ENCODE results near the gene GNRH2. TPM values are rescaled to one million over a fixed set of nuclear protein-coding genes. Genes with fewer than 3 reads are reported as not detected.
"Not testable (repeated sequence)": the region's sequence is repeated elsewhere in the genome, so short reads cannot be mapped to it uniquely, and the experiment has no call there.

The GNRH2 gene, protein sequence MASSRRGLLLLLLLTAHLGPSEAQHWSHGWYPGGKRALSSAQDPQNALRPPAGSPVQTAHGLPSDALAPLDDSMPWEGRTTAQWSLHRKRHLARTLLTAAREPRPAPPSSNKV
- polyA plus RNA-seq (ENCODE audit: low read depth in 6 of 6), result not detected

GRCh38 chr20:3043322-3043721 lies at the start of gene GNRH2:
GNRH2 (plus strand) TSS chr20:3043622; CDS start chr20:3044415, 793 bp downstream.
- peak within 1 kb of the TSS; percentile 33 to 86 (median 70) for H3K27ac Mint-ChIP-seq

GRCh38 chr20:2995796-2996195 lies 47.6 kb upstream of the GNRH2 start:
- H3K4me1 Mint-ChIP-seq, result no peaks in the 10 kb centered on the region
- DNase-seq (no peak), ATAC-seq (ENCODE audit: low read depth in 2 of 2) (no peak)
- peaks cover 0 to 2% of the 10 kb centered on the region in 2 donors for H3K36me3 Mint-ChIP-seq
- peaks cover 0 to 1% (median 0%) of the 10 kb centered on the region in 7 donors for H3K9me3 Mint-ChIP-seq
- H3K4me3 Mint-ChIP-seq, result no peak overlapping the region
- no peaks in the 10 kb centered on the region for H3K27me3 Mint-ChIP-seq
- H3K27ac Mint-ChIP-seq, result no peak overlapping the region

More at GRCh38 chr20:3043322-3043721, at the start of gene GNRH2:
- H3K4me3 Mint-ChIP-seq, result peak within 1 kb of the TSS in 7 of 8 donors; percentile 12 to 95 (median 68)
- H3K4me1 Mint-ChIP-seq, result peaks cover 17 to 28% (median 18%) of the 10 kb centered on the region in 3 donors
- peaks cover 8 to 14% of the 10 kb centered on the region in 2 donors for H3K36me3 Mint-ChIP-seq
- ATAC-seq (ENCODE audit: low read depth in 2 of 2) (no peak), DNase-seq (no peak)
- H3K27me3 Mint-ChIP-seq, result no peaks in the 10 kb centered on the region
- no peaks in the 10 kb centered on the region for H3K9me3 Mint-ChIP-seq

DNA sequence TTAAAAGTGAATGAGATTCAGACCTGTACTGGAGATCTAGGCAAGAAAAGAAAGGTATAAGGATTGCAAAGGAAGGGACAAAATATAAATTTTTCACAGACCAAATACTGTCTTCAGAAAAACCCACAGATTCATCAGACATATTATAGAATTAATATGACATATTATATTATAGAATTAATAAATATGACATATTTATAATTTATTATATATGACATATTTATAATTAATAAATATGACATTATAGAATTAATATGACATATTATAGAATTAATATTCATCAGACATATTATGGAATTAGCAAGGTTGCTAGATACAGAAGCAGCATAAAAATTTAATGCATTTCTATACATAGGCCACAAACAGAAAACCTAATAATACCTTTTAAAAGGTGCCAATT lies 44.7 kb upstream of the GNRH2 start:
- no peak overlapping the region for H3K27ac Mint-ChIP-seq
- H3K4me3 Mint-ChIP-seq, result no peak overlapping the region
- H3K9me3 Mint-ChIP-seq, result peaks cover 0 to 1% (median 0%) of the 10 kb centered on the region in 7 donors
- no peaks in the 10 kb centered on the region for H3K4me1 Mint-ChIP-seq
- no peaks in the 10 kb centered on the region for H3K27me3 Mint-ChIP-seq
- ATAC-seq (ENCODE audit: low read depth in 2 of 2), result no peak
- no peak for DNase-seq
- H3K36me3 Mint-ChIP-seq, result no peaks in the 10 kb centered on the region

- Mint-ChIP-seq H3K9me3 (no peaks in the 10 kb centered on the region), H3K36me3 (no peaks in the 10 kb centered on the region), H3K27me3 (no peaks in the 10 kb centered on the region), H3K4me1 (no peaks in the 10 kb centered on the region), H3K4me3 (no peak overlapping the region), H3K27ac (peak overlapping the region in 2 of 6 donors; percentile 32 to 39)
- peak; percentile 64 to 73 for ATAC-seq (ENCODE audit: low read depth in 2 of 2)
- DNase-seq, result peak; percentile 34
Observed at GRCh38 chr20:3000852-3001523, 42.4 kb upstream of the GNRH2 start.

- peaks cover 12 to 16% of the 10 kb centered on the region in 2 donors for H3K36me3 Mint-ChIP-seq
- ATAC-seq (ENCODE audit: low read depth in 2 of 2) (no peak), DNase-seq (no peak)
- H3K4me1 Mint-ChIP-seq, result no peaks in the 10 kb centered on the region
- H3K27ac Mint-ChIP-seq, result no peak overlapping the region
- no peaks in the 10 kb centered on the region for H3K27me3 Mint-ChIP-seq
- no peak overlapping the region for H3K4me3 Mint-ChIP-seq
- no peaks in the 10 kb centered on the region for H3K9me3 Mint-ChIP-seq
Observed at GRCh38 chr20:3003416-3003815, 40.0 kb upstream of the GNRH2 start.

- Mint-ChIP-seq H3K27me3 (no peaks in the 10 kb centered on the region), H3K4me1 (no peaks in the 10 kb centered on the region), H3K4me3 (no peak overlapping the region), H3K27ac (no peak overlapping the region), H3K9me3 (no peaks in the 10 kb centered on the region), H3K36me3 (peaks cover 22 to 27% of the 10 kb centered on the region in 2 donors)
- ATAC-seq (ENCODE audit: low read depth in 2 of 2) (no peak), DNase-seq (no peak)
Observed at GRCh38 chr20:3010985-3011723, 32.3 kb upstream of the GNRH2 start.

DNA sequence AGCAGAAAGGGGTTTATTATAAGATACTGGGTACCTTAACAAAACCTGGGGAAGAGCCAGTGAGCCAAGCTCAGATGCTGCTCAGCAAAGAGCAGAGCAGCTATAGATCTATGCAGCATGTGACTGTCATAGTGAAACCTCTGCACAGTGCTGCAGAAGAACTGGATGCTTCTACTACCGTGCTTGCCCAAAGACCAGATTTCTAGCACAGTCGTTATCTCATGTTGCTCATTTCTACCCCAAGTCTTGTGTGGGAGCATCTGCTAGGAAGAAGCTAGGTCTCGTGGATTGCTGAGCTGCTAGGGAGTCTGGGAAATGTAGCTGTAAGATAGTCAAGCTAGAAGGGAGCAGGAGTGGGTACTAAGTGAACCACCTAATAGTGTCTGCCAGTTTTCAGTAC lies 31.7 kb upstream of the GNRH2 start:
- DNase-seq (no peak), ATAC-seq (ENCODE audit: low read depth in 2 of 2) (no peak)
- peak overlapping the region in 3 of 6 donors; percentile 0 to 50 (median 8) for H3K27ac Mint-ChIP-seq
- H3K4me1 Mint-ChIP-seq, result no peaks in the 10 kb centered on the region
- H3K4me3 Mint-ChIP-seq, result no peak overlapping the region
- no peaks in the 10 kb centered on the region for H3K27me3 Mint-ChIP-seq
- peaks cover 25 to 26% of the 10 kb centered on the region in 2 donors for H3K36me3 Mint-ChIP-seq
- no peaks in the 10 kb centered on the region for H3K9me3 Mint-ChIP-seq

GRCh38 chr20:3013771-3014170 lies 29.7 kb upstream of the GNRH2 start:
- H3K27me3 Mint-ChIP-seq, result no peaks in the 10 kb centered on the region
- DNase-seq, result no peak
- no peak for ATAC-seq (ENCODE audit: low read depth in 2 of 2)
- no peaks in the 10 kb centered on the region for H3K4me1 Mint-ChIP-seq
- no peak overlapping the region for H3K27ac Mint-ChIP-seq
- H3K4me3 Mint-ChIP-seq, result no peak overlapping the region
- peaks cover 0 to 2% (median 0%) of the 10 kb centered on the region in 7 donors for H3K9me3 Mint-ChIP-seq
- H3K36me3 Mint-ChIP-seq, result peaks cover 27 to 28% of the 10 kb centered on the region in 2 donors

DNA sequence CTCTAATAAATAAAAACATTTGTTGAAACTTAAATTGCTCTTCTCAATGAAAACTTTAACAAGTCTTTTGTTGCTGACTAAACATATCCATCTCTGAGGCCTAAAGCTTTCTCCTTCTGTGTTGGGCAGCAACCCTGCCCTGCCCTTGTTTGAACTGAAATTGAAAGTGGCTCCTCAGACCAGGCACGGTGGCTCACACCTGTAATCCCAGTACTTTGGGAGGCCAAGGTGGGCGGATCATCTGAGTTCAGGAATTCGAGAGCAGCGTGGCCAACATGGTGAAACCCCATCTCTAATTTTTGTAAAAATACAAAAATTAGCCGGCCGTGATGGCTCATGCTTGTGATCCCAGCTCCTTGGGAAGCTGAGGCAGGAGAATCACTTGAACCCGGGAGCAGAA lies 29.2 kb upstream of the GNRH2 start:
- Mint-ChIP-seq H3K27ac (peak overlapping the region in 1 of 6 donors; percentile 32), H3K27me3 (no peaks in the 10 kb centered on the region), H3K4me1 (no peaks in the 10 kb centered on the region), H3K4me3 (no peak overlapping the region), H3K36me3 (peaks cover 23% of the 10 kb centered on the region in 2 donors), H3K9me3 (peaks cover 0 to 2% (median 0%) of the 10 kb centered on the region in 7 donors)
- DNase-seq (no peak), ATAC-seq (ENCODE audit: low read depth in 2 of 2) (no peak)

DNA sequence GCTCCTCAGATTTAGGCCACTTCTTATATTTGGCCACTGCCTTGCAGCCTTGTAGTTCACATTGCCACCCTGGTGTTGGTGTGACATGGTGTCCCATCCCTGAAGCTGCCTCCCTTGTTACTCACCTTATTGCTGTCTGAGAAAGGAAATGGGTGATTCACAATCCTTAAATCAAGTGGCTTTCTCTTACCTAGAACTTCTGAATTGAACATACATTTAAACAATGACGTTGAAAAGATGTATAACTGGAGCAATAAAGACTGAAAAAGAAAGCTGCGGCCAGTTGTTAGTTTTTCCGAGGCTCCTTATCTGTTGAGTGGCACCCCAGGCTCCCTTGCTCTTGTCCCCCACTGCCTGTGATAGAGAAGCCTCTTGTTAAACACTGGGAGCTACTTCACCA lies 28.8 kb upstream of the GNRH2 start:
- H3K4me1 Mint-ChIP-seq, result no peaks in the 10 kb centered on the region

GRCh38 chr20:3015302-3015701 lies 28.1 kb upstream of the GNRH2 start:
- H3K27ac Mint-ChIP-seq; H3K4me3 Mint-ChIP-seq; H3K9me3 Mint-ChIP-seq; ATAC-seq (ENCODE audit: low read depth in 2 of 2); H3K4me1 Mint-ChIP-seq; DNase-seq; H3K27me3 Mint-ChIP-seq: not testable (repeated sequence)
- peaks cover 17 to 18% of the 10 kb centered on the region in 2 donors for H3K36me3 Mint-ChIP-seq

More for the DNA sequence above, 28.8 kb upstream of the GNRH2 start:
- Mint-ChIP-seq H3K4me3 (no peak overlapping the region), H3K27ac (peak overlapping the region in 1 of 6 donors; percentile 75), H3K36me3 (peaks cover 18 to 19% of the 10 kb centered on the region in 2 donors), H3K27me3 (no peaks in the 10 kb centered on the region), H3K9me3 (peaks cover 0 to 2% (median 0%) of the 10 kb centered on the region in 7 donors)
- DNase-seq, result no peak
- ATAC-seq (ENCODE audit: low read depth in 2 of 2), result no peak

DNA sequence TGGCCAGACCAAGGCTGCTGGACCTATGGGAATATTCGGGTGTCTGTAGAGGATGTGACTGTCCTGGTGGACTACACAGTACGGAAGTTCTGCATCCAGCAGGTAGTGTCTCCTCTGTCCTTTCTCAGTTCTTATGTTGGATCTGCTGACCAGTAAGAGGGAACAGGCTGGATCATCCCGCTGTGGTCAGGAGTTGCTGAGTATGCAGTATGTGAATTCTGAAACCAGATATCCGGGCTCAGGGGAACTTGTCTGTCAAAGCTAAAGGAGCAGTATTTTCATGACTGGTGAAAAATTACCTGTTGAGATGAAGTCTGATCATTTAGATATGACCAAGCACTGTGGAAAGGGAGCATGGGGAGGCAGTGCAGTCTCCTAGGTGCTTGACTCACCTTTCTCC lies 22.1 kb upstream of the GNRH2 start:
- no peaks in the 10 kb centered on the region for H3K27me3 Mint-ChIP-seq
- ATAC-seq (ENCODE audit: low read depth in 2 of 2), result no peak
- H3K4me1 Mint-ChIP-seq, result peaks cover 2 to 9% (median 6%) of the 10 kb centered on the region in 3 donors
- DNase-seq, result no peak
- H3K36me3 Mint-ChIP-seq, result peaks cover 33 to 53% of the 10 kb centered on the region in 2 donors
- no peak overlapping the region for H3K4me3 Mint-ChIP-seq
- H3K27ac Mint-ChIP-seq, result peak overlapping the region in 3 of 6 donors; percentile 35 to 86 (median 60)
- H3K9me3 Mint-ChIP-seq, result peaks cover 0 to 2% (median 0%) of the 10 kb centered on the region in 7 donors

DNA sequence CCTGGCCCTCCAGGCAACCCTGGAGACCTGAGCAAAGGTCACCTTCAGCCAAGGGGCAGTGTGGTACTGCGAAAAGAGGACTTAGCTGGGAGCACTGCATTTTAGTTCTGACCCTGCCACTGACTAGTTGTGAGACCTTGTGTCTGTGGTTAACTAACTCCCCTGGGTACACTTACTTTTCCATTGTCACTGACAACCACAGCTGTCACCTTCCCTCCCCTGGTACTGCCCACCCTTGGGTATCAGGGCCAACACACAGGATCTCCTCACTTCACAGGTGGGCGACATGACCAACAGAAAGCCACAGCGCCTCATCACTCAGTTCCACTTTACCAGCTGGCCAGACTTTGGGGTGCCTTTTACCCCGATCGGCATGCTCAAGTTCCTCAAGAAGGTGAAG lies 21.6 kb upstream of the GNRH2 start:
- no peak for ATAC-seq (ENCODE audit: low read depth in 2 of 2)
- Mint-ChIP-seq H3K9me3 (peaks cover 0 to 2% (median 0%) of the 10 kb centered on the region in 7 donors), H3K27me3 (no peaks in the 10 kb centered on the region), H3K36me3 (peaks cover 29 to 54% of the 10 kb centered on the region in 2 donors), H3K4me3 (no peak overlapping the region), H3K4me1 (peaks cover 2 to 9% (median 6%) of the 10 kb centered on the region in 3 donors), H3K27ac (peak overlapping the region in 2 of 6 donors; percentile 42 to 70)
- no peak for DNase-seq
